Adrenal gland (tissue), 5 donors: Measurements from ENCODE around the gene BBLN.

Experiments used
- POLR2A ChIP-seq, 2 donors: fragments of 450-650 bp; IDR thresholded peaks; one replicate each; pipeline ENCODE4 v1.6.1; 2017; ENCODE audit warnings: antibody characterized with exemption in 2 of 2, mild to moderate bottlenecking in 2 of 2, moderate library complexity in 1 of 2
- TF ChIP-seq, protein P1 (sequence below), 6 experiments: fragments of 450-650 bp in 4 of 6; fragments of 200-600 bp in 2 of 6; sonication (generic) in 1 of 6; IDR thresholded peaks; 1 replicate in 5 of 6; 2 replicates in 1 of 6; pipeline versions ENCODE4 v1.5.1 to v1.8.0; 2016 to 2021; ENCODE audit warnings: antibody characterized with exemption in 6 of 6, mild to moderate bottlenecking in 2 of 6, moderate library complexity in 1 of 6
- donor health status: DM: no; HTN: no; CAD: no.

DNA sequence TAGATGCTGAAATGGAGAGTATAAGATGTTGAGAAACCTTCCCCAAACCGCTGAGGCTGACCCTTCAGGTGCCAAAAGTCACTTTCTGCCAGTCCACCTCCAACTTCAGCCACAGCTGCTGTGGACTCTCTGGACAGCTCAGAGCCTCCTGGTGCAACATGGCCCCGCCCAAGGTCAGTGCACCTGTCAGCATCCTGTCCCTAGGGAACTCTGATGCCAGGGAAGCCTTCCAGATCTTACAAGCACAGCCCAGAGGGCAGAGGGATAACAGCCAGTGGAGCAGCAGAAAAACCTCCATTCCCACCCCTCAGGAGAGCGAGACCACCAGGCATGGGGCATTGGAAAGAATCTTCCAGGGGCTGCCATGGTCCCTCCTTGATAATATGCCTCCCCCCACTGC is 22.1 kb upstream of the BBLN start:
- TF ChIP-seq, protein P1, sequence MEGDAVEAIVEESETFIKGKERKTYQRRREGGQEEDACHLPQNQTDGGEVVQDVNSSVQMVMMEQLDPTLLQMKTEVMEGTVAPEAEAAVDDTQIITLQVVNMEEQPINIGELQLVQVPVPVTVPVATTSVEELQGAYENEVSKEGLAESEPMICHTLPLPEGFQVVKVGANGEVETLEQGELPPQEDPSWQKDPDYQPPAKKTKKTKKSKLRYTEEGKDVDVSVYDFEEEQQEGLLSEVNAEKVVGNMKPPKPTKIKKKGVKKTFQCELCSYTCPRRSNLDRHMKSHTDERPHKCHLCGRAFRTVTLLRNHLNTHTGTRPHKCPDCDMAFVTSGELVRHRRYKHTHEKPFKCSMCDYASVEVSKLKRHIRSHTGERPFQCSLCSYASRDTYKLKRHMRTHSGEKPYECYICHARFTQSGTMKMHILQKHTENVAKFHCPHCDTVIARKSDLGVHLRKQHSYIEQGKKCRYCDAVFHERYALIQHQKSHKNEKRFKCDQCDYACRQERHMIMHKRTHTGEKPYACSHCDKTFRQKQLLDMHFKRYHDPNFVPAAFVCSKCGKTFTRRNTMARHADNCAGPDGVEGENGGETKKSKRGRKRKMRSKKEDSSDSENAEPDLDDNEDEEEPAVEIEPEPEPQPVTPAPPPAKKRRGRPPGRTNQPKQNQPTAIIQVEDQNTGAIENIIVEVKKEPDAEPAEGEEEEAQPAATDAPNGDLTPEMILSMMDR (IDR thresholded peaks at IDR 0.05) = no peak
- no peak for TF ChIP-seq POLR2A (IDR thresholded peaks at IDR 0.05)
